Stimulated activated CD4-positive, alpha-beta T cell treated with anti-CD3 and anti-CD28 coated beads, TNF-alpha, amount 100 ng/mL, for 4 hours (primary cell): Measurements from ENCODE around the gene DDO.

ENCODE experiments used
- DNase-seq, 3 experiments: peaks; one replicate each; pipeline ENCODE4 v3.0.0-alpha.2; 2020; ENCODE audit warnings: low read depth in 3 of 3

DDO gene

DNA sequence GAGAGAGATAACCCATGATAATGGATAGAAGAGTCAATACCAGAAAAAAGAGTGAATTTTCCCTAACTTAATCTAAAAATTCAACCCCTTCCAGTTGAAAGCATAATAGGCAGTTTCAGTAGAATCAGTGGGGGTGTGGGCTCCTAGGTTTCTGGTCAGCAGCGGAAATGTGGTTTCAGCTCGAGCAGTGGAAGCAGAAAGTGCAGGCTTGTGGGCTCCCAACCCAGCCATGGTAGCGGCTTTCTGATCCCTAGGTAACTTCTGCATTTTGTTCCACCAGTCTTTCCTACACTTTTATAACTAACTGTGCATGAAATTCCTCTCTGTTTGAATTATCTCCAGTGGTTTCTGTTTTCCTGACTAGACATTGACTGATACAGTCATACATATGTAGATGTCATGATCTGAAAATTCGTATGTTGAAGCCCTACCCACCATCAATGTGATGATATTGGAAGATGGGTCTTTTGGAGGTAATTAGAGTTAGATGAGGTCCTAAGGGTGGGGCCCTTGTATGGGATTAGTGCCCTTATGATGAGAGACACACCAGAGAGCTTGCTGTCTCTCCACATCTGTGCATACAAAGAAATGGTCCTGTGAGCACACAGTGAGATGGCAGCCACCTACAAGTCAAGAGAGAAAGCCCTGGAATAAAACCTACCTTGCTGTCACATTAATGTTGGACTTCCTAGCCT is 6.5 kb upstream of the DDO start:
- DNase-seq: no peak

GRCh38 chr6:110419028-110419739 is 3.8 kb upstream of the DDO start:
- DNase-seq: no peak

GRCh38 chr6:110418594-110418993 is 3.2 kb upstream of the DDO start:
- DNase-seq: no peak

DNA sequence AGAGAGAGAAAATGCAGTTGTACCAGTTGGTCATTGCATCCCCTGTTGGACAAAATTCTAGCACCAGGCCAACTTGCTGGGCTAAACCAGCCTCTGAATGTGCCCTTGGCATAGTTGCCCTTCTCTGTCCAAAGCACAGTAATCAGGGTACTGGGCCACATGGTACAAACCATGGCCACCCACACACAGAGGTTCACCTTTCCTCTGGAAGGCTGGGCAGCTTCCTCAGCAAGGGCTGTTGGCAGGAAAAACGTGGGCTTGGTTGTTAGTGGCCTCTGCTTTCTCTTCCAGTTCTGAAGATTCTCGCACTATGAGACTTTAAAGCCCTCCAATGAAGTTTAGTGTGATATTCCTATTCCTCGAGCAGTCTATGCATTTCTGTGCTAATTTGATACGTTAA is 706 bp downstream of the DDO start:
- no peak for DNase-seq

- no peak for DNase-seq
These were observed 3.0 kb downstream of the DDO start for GRCh38 chr6:110412360-110412759.

GRCh38 chr6:110410511-110410910 is 4.9 kb downstream of the DDO start:
- no peak for DNase-seq

DNA sequence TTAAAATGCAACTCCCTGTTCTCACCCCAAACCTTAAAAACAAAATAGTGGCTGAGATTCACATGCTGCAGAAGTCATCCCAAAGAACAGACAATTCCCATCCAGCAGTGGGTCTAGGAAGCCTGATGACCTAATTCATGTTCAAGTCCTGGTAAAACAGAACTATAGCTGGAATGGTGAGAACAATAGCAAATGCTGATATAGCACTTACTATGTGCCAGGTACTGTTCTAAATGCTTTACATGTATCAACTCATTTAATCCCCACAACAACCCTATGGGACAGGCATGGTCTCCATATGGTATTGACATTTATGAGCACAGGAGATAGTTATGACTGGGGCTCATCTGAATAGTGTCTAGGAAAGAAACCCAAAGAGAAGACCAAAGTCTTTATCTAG is 5.6 kb downstream of the DDO start:
- DNase-seq: no peak

GRCh38 chr6:110408901-110409300 is 6.5 kb downstream of the DDO start:
- no peak for DNase-seq

GRCh38 chr6:110404607-110405006 is 10.8 kb downstream of the DDO start:
- no peak for DNase-seq

GRCh38 chr6:110401585-110402176 is 13.7 kb downstream of the DDO start:
- no peak for DNase-seq

DNA sequence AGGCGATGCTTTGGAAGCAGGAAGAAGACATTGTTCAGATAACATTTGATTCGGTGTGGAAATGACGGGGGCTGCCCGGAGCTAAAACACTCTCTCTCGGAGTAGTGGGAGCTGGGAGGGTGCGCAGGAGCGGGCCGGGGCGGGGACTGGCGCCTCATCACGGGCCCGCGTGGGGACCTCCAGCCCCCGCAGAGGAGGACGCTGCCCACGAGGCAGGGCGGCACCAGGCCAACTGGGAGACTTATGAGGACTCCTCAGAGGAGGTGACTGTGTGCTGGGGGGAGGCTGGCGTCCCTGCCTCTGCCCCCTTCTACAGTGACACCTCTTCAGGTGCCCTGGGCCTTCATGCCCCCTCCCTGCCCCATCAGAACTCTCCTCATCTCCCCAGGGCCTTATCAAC is 15.2 kb downstream of the DDO start:
- DNase-seq: no peak

GRCh38 chr6:110399219-110400071 is 15.9 kb downstream of the DDO start:
- no peak for DNase-seq

GRCh38 chr6:110398778-110399177 is 16.6 kb downstream of the DDO start:
- DNase-seq: no peak

GRCh38 chr6:110395221-110395620 is 20.2 kb downstream of the DDO start:
- DNase-seq: no peak

GRCh38 chr6:110394409-110394808 is 21.0 kb downstream of the DDO start:
- DNase-seq: no peak

DNA sequence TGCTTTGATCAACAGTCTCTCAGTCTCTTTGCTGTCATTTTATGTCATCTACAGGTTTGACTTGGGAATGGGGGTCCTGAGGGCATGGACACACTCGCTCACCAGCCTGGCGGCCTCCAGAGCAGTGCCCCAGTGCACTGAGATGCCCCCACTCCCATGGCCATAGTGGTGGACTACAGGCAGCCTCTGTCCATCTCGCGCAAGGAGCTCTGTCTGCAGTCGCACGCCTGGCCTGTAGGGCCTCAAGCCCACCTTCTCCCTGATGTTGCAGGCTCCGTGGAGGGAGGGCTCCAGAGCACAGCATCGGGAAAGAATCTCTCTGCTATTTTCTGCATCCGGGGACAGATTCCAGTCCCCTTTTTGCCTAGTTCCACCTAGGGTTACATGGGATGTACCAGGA is 22.6 kb downstream of the DDO start:
- no peak for DNase-seq

GRCh38 chr6:110390404-110390803 is 25.0 kb downstream of the DDO start:
- no peak for DNase-seq

GRCh38 chr6:110389689-110390382 is 25.5 kb downstream of the DDO start:
- no peak for DNase-seq

DNA sequence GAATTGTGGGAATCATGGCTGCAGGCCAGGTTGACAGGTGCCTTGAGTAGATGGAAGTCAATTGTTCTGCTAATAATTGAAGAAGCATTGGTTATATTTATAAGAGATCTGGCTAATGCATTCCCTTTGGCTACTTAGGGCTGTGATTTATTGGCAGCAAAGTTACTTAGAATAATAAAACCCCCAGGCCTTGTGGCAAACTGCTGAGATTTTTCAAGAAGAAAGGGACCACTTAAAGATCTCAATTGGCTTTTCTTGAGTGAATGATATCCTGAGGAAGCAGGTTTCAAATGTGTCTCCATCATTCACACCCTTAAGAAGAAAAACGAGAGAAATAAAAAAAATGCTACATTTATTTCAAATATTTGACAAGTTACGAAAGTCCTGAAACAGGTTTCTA is 27.4 kb downstream of the DDO start:
- DNase-seq: no peak

- no peak for DNase-seq
These were observed 29.9 kb downstream of the DDO start for GRCh38 chr6:110385458-110385863.

GRCh38 chr6:110378552-110378951 is 36.8 kb downstream of the DDO start:
- no peak for DNase-seq

GRCh38 chr6:110369066-110369465 is 46.3 kb downstream of the DDO start:
- DNase-seq: no peak
